Globus pallidus (tissue), 1 donor: ENCODE results near the gene ASTN2.

Experiments used
- DNase-seq: peaks from one replicate; pipeline ENCODE4 v3.0.0-alpha.2; 2015; ENCODE audit warnings: low spot score

Gene ASTN2

DNA sequence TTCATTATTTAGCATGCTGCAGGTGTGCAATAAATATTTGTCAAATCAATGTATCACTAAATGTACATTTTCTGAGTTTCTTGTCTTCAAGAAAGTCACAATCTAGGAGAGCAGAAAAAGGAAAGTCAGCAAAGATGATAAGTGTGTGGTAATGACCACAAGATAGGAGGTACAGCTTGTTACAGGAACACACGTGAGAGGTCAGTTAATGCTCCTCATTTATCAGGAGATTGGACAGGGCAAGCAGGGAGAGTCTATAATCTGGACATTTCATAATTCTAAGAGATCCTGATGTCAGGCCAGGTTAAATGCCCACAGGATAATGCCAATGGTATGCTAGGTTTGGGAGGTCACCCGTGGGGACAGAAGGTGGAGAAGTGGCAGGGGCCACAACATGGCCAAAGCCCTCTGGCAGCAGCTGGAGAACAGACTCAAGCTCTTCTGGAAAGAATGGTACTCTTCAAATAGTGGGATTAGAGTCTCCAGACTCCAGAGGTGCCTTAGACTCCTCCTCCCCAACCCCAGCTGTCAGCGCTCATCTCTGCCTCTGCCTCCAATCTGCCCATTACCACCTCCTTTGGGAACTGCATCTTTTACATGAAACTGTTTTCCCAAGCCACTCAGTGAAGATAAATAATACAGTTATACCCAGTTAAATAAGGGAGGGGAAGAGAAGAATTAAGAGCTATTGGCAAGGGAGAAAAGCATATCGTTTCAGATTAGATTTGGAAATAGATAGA lies 114.3 kb downstream of the ASTN2 start:
- no peak for DNase-seq

DNA sequence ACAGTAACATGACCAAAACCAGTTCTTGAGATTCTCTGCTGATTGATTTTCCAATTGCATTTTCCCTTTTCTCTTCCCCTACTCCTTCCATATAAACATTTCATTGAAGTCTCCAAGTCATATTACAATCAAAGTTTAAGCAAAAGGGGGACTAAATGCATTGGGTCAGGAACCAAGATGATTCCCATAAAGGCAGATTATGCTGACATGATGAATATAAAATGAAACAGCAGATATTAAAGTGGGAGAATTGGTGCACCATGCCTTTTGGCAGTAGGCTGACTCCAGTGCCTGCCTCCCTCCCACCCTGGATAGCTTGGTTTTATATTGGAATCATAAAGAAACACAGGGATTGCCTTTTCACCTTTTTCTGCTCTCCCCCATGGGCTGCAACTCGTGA lies 118.4 kb downstream of the ASTN2 start:
- DNase-seq = no peak

DNA sequence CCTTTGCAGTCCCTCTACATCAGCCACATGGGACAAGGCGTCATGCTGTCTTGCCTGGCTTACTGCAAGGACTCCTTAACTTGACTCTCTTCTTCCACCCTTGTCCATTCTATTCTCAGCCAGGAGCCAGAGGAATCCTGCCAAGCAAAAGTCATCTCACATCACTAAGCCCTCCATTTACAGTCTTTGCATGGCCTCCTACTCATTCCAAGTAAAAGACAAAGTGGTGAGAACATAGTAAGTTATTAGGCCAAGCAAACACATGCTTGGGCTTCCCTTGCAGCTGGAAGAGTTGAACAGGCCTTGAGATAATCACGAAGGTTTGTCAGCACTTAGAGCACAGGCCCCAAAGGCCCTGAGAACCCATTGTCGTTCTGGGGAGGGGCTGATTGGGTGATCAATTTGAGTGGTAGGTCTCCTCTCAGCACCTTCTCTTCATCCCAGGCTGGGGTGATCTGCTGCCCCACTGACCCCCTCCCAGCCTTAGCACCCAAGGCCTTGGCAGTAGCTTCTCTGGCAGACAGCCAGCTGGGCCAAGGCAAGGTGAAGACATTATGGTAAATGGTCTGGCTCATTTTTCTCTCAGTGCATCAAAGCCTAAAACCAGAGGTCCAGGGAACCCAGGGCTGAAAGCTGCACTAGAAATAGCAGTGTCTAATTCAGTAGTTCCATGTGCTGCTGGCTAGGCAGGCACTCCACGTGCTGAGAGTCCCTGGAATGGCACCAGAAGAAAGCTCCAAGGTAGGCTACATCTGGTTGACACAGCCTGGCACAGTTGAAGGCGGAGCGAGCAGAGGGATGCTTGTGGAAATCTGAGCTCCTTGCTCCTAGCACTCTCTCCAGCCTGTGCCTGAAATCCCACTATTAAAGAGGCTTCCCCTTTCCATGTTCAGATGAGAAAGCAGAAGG lies 121.4 kb downstream of the ASTN2 start:
- DNase-seq = no peak

DNA sequence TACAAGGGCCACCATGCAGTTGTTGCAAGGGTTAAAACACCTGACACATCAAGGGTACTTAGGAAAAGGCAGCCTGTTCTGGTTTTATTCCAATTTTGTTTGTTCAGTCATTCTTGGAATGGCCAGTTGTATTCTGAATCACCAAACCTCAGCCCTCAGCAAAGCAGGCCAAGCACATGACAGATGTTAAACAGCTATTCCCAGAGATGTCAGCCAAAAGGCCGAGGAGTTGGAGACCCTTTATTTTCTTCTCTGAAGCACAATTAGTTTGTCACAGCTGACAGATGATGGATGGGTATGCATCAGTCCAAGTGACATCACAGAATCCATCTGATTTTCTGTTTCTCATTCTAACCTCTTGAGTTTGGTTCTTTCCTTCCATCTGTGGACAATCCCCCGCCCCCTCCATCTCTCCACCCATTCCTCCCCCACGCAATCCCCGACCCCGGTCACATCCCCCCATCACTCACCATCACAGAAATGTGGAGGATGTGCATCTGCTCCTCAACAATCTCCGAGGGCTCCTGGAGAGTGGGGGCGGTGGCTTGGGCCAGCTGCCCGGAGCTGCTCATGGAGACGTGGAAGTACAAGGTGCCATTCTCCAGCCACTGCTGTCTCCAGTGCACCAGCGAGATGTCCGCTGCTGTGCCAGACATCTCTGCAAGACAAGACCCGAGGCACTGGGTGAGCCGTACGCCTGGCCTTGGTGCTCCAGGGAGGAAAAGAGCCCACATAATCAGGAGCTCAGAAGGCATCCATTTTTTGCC lies 123.8 kb downstream of the ASTN2 start:
- no peak for DNase-seq

DNA sequence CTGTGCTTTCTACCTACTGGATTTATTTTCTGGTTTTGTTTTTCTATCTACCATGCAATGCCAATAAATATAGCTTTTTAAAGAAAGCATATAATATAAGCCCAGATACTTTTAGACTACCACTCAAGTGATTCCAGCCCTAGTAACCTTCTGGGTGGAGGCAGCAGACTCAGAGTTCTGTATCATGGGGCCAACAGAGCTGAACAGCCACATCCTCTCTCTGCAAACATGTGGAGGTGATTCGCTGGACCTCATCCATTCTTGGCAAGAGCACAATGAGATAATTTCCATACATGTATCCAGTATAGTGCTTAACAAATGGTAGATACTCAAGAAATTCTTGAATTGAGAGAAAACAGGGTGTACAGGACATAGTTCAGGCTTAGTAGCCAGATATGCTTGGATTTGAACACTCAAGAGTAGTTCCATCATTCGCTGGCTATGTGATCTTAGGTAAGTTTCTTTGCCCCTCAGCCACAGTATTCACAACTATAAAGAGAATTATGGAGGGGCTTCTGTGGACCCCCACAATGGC lies 124.5 kb downstream of the ASTN2 start:
- no peak for DNase-seq

DNA sequence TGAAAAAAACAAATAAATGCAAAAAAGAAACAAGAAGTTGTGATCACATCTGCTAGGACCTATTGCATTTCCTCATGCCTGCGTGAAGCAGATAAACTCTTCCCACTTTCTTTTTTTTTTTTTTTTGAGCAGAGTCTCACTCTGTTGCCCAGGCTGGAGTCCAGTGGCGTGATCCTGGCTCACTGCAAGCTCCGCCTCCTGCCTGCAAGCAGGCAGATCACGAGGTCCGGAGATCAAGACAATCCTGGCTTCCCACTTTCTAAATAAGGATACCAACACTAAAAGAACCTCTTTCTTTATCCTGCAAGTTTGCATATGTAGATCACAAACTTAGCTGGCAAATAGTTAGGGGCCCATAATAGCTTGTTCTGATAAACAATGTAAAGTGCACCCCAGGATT lies 128.6 kb downstream of the ASTN2 start:
- DNase-seq = peak; percentile 22

DNA sequence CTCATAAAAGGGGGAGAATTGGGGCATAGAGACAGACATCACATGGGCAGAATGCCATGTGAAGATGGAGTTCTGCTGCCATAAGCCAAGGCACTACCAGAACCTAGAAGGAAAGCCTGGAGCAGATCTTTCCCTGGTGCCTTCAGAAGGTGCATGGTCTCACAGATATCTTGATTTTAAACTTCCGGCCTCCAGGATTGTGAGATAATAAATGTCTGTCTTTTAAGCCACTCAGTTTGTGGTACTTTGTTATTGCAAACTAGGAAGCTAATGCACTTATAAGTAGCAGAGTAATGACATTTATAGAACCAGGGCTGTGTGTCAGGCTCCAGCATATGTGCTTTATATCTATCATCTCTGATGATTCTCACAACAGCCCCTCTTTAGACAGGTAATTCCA lies 130.4 kb downstream of the ASTN2 start:
- no peak for DNase-seq

DNA sequence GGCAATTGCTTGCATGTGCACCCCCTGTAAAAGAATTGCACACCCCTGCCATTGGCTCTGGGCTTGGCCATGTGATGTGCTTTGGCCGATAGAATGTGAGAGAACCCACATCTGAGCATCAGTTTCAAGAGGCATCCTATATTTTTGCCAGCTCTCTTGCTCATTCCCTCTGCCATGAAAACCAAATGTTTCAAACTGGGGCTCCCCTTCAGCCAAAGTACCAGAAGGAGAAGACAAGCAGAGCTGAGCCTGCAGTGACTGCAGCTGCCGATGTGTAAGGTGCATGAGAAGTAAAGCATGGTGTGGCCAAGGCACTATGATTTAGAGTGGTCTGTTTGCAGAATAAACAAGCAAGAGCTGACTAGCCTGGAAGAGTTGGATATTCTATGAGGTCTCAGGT lies 132.3 kb downstream of the ASTN2 start:
- no peak for DNase-seq

DNA sequence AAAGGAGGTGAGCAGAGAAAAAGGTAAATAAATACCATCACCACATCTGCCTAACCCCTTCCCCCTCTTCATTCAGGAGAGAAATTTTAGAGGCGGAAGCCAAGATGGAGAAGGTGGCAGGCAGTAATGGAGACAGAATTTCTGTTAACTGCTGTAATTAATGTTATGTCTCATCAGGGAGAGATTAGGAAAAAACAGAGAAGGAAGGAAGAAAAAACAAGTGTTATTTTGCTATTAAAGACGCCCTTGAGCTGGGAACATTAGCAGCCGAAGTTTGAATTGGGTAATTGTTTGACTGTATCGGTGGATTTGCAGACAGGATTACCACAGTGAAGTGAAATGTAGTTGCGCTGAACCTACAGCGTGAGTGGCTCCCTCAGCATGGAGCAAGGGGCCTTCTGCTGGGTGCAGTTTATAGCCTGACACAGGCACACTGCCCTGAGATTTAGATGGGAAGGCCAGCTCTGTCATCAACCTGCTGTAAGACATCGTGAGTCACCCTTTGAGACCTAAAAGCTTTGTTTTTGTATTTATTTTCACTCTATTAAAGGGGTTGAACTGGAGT lies 136.3 kb downstream of the ASTN2 start:
- DNase-seq = no peak

DNA sequence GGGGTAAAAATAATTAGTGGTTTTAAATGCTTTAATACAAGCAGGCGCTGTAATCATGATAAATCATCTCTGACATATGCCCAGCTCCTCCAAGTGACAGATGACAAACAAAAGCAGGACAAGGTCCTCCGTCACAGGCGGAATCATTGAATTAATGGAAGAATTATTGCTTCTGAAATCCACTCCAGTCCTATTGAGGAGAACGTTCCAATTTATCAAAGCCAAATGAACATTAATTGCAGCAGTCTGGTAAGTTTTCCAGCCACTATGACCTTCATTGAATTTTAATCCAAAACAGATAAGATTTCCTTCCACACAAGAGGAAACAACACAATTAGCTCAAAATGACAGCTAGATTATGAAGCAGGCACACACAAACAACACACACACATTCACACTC lies 136.8 kb downstream of the ASTN2 start:
- no peak for DNase-seq

DNA sequence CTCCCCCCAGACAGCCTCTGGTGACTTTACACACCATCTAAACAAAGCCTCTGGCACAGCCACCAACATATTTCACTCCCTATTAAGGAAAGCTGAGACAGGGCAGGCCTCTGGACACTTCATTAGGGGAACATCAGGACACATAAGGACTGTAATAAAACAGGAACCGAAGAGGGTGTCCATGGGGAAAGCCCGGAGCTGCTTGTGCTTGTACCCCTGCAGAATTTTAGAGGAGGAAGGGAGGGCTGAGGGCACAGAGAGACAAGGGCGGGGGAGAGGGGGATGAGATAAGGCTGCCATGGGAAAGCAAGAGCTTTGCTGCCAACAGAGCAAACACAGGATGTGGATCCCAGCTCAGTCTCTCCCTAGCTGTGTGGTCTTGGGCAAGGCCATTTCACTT lies 138.4 kb downstream of the ASTN2 start:
- no peak for DNase-seq

DNA sequence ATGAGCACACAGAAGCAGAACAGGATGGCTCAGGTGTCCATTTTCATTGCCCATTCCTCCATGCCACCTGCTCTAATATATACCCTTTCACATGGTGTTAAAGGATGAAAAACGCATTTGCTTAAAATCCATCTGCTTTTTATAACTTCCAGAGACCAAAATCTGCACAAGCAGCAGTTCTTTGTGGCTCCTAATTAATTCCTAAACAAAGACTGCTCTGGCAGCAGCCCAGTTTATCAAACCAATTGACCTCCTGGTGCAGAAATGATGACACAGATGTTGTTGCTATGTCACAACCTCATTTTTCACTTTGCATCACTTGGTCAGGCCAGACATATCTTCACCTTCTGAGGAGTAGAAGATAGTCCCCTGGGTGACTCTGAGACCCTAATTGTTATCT lies 141.2 kb downstream of the ASTN2 start:
- DNase-seq = no peak

DNA sequence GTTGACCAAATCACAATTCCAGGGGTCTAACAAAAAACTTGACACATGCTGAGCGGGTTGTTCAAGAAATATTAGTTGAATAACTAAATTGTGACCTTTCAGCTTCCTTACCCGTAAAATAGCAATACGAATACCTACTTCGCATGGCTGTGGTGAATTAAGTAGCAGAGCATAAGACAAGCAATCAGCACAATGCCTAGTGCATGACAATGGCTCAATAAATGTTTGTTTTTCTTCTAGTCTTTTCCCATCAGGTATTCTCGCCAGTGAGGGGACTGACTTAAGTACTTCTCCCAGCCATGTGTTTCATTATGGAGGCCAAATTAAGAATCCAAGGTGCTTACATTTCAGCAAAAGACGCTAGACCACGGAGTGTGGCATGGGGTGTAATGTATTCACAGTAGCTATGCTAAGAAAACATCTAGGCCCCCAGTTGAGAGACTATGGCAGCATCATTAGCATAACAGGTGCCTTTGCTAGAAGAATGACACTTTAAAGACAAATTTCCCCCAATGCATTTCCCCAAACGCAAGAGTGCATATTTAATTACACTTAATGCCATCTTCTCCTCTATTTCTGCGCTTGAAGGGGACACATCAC lies 145.9 kb downstream of the ASTN2 start:
- no peak for DNase-seq

DNA sequence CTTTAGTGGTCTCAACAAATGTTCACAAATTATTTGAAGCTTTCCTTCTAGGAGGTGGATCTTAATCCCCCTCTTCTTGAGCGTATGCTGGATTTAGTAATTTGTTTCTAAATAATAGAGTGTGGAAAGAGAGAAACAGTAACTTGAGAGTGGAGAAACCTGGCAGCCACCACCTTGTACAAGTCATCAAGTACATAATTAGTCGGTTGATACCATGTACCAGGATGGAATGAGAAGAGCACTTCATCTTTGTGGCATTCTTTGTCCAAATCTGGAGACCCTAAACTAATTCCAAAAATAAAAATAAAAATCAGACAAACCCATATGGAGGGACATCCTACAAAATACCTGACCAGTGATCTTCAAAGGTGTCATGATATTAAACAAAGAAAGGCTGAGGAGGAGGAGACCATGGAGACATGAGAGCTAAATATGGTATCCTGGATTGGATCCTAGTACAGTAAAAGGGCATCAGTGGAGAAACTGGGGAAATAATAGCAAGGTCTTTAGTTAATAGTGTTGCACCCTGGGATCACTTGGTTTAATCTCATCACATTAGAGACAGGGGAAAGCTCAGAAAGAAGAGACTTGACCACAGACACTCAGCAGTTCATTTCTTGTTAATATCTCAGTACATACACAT lies 147.9 kb downstream of the ASTN2 start:
- no peak for DNase-seq

DNA sequence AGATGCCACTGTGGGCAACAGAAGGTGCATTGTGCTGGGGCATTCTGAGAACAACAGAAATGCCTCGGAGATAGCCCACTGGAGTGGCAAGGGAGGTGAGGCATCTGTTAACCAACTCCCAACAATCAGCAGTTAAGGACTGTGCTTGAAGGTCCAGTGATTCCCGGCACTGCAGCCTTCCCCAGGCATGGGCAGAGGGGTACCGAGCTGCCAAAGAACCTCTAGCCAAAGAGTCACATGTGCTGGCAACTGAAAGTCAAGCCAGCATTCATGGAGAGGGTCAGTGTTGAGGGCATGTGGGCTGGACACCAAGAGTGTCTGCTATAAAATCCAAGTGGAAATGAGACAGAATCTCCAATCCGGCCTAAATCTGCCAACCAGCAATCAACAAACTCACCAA lies 149.6 kb downstream of the ASTN2 start:
- DNase-seq = peak; percentile 81

DNA sequence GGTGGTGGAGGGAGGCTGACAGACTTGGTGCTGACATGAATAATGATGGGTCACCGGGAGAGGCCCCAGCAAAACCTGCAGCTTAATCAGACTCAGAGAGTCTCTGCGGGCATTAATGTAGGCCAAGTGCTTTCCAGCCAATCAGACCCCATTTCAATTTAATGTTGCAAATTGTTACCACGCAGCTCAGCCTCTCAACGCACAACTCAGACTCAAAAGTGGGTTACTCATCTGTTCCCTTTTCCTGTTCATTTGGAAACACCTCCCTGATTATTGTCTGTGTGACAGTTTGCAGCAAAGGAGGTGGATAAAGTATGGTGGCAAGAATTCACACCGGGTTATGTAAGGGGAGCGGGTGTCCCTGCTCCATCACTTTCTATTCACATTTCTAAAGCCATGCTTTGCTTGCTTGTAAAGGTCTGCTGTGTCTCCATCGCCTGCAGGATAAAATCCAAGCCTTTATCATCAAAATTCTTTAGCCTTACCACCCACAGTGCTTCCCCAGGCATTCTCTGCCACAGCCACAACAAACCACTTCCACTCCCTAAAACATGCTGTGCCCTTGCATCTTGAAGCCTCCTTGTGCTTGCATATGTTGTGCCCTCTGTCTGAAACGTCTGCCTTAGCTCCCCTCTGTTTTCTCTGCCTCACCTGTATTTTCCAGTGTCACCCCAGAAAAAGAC lies 156.5 kb downstream of the ASTN2 start:
- no peak for DNase-seq

DNA sequence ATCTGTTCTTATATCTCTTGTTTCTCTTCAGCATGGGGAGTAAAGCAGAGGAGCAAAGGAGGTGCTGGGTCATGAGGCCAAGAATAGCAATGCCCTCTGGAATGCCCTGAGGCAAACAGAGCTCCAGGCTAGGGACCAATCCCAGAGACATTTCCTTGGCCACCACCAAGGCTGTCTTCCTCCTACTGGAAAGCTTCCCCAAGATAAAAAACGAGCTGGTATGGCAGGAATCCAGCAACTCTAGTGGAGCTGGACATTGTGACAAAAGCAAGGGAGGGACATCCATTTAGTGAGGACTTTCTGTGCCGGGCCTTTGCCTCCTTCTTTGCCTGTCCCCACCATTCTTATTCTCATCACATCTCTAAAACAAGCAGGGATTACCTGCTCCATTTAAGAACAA lies 161.6 kb downstream of the ASTN2 start:
- DNase-seq = no peak

DNA sequence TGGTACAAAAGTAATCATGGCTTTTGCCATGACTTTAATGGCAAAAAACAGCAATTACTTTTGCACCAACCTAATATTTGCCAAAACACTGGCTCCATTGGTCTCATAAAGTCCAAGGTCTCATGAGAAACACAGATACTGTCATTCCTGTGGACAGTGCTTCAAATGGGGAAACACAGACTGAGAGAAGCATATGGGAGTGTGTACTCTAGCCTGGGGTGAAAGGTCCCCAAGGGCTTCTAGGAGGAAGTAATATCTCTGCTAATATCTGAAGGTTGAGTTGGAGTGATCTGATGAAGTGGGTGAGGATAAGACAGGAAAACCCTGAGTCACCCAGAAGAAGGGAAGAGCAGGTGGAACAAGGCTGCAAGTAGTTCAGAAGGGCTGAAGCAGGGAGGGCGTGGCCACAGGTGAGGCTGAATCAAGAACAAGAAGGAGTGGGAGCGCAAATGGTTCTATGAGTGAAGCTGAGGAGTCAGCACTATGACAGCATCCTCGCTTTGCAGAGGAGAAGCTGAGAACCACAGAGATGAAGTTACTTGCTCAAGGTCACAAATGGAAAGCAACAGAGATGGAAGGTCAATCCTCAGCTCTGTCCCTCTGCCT lies 164.1 kb downstream of the ASTN2 start:
- no peak for DNase-seq

DNA sequence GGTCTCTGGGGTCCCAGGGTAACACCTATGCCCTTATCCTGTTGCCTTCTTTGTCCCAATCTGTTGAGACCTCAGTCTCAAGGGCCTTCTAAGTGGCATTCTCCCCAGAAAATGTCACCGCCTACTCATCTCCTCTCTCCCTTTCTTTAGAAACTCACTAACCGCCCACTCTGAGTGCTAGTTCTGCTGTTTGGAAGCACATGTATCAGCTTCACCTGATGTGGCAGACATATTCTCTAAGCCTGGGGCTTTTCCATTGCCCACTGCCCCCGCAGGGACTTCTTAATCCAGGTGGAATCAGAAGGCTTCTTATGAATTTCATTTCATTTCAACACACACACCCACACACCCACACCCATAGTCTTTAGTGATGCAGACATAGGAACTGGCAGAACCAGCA lies 165.1 kb downstream of the ASTN2 start:
- no peak for DNase-seq

DNA sequence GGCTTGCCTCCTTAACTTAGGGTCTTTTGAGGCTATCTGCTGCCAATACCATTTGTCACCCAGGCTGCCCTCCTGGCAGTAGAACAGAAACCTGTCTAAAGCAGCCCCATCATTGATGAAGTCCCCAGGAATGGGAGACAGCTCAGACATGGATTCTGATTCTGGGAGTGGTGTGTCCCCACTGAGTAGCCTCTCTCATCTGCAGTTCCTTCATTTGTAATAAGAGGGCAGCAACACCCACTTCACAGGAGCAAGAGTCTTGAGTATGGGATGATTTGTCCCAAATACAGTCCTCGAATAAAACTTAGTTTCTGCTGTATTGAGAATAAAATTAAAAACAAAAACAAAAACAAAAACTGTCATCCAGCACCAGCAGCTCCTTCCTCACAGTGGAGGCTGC lies 167.6 kb downstream of the ASTN2 start:
- DNase-seq = peak; percentile 70
